ENCODE data around the gene CA7. TPM values are rescaled to one million over a fixed set of nuclear protein-coding genes. Genes with fewer than 3 reads are reported as not detected.

The CA7 gene
- total and polyA plus RNA-seq, 2 donors (not counting 3 experiments of a cell fraction or from before 2014, with no cell fraction given): not detected

- Histone ChIP-seq H2AFZ (ENCODE audit: low read depth, low read length) (no peak overlapping the region), H3K27me3 (ENCODE audit: control insufficient read depth in 2 of 2, insufficient read depth in 2 of 2, low read length in 2 of 2) (peaks cover 46 to 50% of the 10 kb centered on the region in 2 experiments), H3K4me3 (replicated peaks in 1 of 3; ENCODE audit: insufficient read depth in 1 of 3, low read depth in 1 of 3, low read length in 3 of 3) (no peak overlapping the region), H3K79me2 (ENCODE audit: control insufficient read depth, insufficient read depth, low read length) (no peaks in the 10 kb centered on the region), H3K4me1 (ENCODE audit: control insufficient read depth, extremely low read depth, insufficient read depth, low read length) (peaks cover 2% of the 10 kb centered on the region), H3K4me2 (ENCODE audit: insufficient read depth, low read length) (no peak overlapping the region), H3K9me1 (replicated peaks; ENCODE audit: control insufficient read depth, extremely low read depth, insufficient read depth, low read length) (no peaks in the 10 kb centered on the region), H3K9me3 (replicated peaks; ENCODE audit: control insufficient read depth, insufficient read depth, low read length) (no peaks in the 10 kb centered on the region), H3K9ac (replicated peaks; ENCODE audit: extremely low read depth, insufficient read depth, low read length) (no peak overlapping the region), H3K27ac (ENCODE audit: insufficient read depth, low read depth, low read length) (no peak overlapping the region), H3K36me3 (ENCODE audit: control insufficient read depth in 2 of 2, extremely low read depth in 1 of 2, insufficient read depth in 2 of 2, low read length in 2 of 2) (no peaks in the 10 kb centered on the region), H4K20me1 (replicated peaks; ENCODE audit: control insufficient read depth, extremely low read depth, insufficient read depth, low read length) (no peaks in the 10 kb centered on the region)
- BruUV-seq (replicated peaks): no TSS peak
- POLR2A ChIA-PET: no interaction called here
- dilution Hi-C loops (cut with MboI; ENCODE audit: extremely low pct_ligation_motif_present, low sequenced_read_pairs): no loop called here
- no peak for TF ChIP-seq CTCF (IDR thresholded peaks at IDR 0.05; ENCODE audit: extremely low read depth in 1 of 2, insufficient read depth in 1 of 2, low read depth in 1 of 2, low read length in 2 of 2)
- TF ChIP-seq FOS (IDR thresholded peaks at IDR 0.05; ENCODE audit: borderline replicate concordance, insufficient read depth, low read length): no peak
- TF ChIP-seq POLR2A (IDR thresholded peaks at IDR 0.05; ENCODE audit: low read depth, low read length): no peak
- TF ChIP-seq EZH2 (IDR thresholded peaks at IDR 0.05; ENCODE audit: borderline replicate concordance, low read depth, low read length, severe bottlenecking): no peak
- no peak for TF ChIP-seq GATA2 (IDR thresholded peaks at IDR 0.05; ENCODE audit: insufficient read depth, insufficient read length, low read depth, low read length)
- no peak for TF ChIP-seq MYC (IDR thresholded peaks at IDR 0.05; ENCODE audit: low read depth, low read length)
- no peak for TF ChIP-seq JUN (IDR thresholded peaks at IDR 0.05; ENCODE audit: borderline replicate concordance, insufficient read depth, insufficient read length, low read depth)
- TF ChIP-seq POLR2AphosphoS5 (IDR thresholded peaks at IDR 0.05; ENCODE audit: insufficient read depth, low read depth, low read length): no peak
- TF ChIP-seq MAX (IDR thresholded peaks at IDR 0.05; ENCODE audit: insufficient read depth, insufficient read length): no peak
- CTCF ChIA-PET: interaction anchor here (2.1 to 3.6 kb wide), 3 partner anchors 14 to 28 kb away, joined by 4 to 18 read pairs (median 12); partner anchors contain the start of gene NAE1
- intact Hi-C loops (cut with micrococcal nuclease): no loop called here
- FAIRE-seq (no peak), DNase-seq (ENCODE audit: low read depth, low spot score) (no peak)
These were observed 831 bp downstream of the CA7 start for GRCh38 chr16:66845080-66845410.
